ENCODE measurements around the gene KCNIP4. TPM values are rescaled to one million over a fixed set of nuclear protein-coding genes. Genes with fewer than 3 reads are reported as not detected.

The KCNIP4 gene
- total and polyA plus RNA-seq, 2 experiments from 2014 or later = 0.14 to 0.63 TPM

DNA sequence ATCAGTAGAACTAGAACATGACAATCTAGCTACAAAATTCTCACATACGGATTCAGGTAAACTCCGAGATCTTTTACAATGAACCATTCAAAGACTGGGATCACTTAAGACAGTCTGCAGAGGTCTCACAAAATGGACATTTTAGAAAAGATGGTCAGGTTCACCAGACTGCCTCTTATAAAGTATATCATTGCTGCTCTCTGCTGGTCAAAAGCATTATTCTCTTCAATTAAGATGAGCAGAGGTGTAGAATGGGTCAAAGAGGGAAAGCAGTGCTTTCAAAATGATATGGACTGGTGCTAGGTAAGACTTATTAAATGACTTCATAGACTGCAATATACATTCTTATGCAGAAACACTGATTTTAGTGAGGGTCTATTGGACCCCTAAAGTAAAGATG, 813.6 kb downstream of the KCNIP4 start:
- peak; percentile 65 for DNase-seq (ENCODE audit: low spot score)
- Mint-ChIP-seq H3K27me3 (ENCODE audit: insufficient read depth, low read depth, poor library complexity) (no peaks in the 10 kb centered on the region), H3K9me3 (no peaks in the 10 kb centered on the region), H3K4me3 (no peak overlapping the region), H3K4me1 (no peaks in the 10 kb centered on the region), H3K36me3 (ENCODE audit: low read depth) (no peaks in the 10 kb centered on the region), H3K27ac (no peak overlapping the region)
- Histone ChIP-seq H3K36me3 (ENCODE audit: insufficient read depth) (no peaks in the 10 kb centered on the region), H3F3A (replicated peaks; ENCODE audit: low read depth) (no peaks in the 10 kb centered on the region), H3K9me2 (ENCODE audit: insufficient read depth) (no peaks in the 10 kb centered on the region), H3K4me2 (no peak overlapping the region), H3K4me1 (ENCODE audit: insufficient read depth) (no peaks in the 10 kb centered on the region), H3K79me2 (replicated peaks; ENCODE audit: insufficient read depth) (no peaks in the 10 kb centered on the region), H3K4me3 (no peak overlapping the region), H2AFZ (no peak overlapping the region), H3K27me3 (ENCODE audit: insufficient read depth) (no peaks in the 10 kb centered on the region), H4K20me1 (replicated peaks; ENCODE audit: insufficient read depth) (no peaks in the 10 kb centered on the region), H3K27ac (ENCODE audit: low read depth) (no peak overlapping the region)
- ATAC-seq = peak; percentile 65
- TF ChIP-seq NANOG (IDR thresholded peaks at IDR 0.05; ENCODE audit: borderline replicate concordance) (no peak), EZH2phosphoT487 (IDR thresholded peaks at IDR 0.05; ENCODE audit: unreplicated experiment) (no peak), STAT1 (IDR thresholded peaks at IDR 0.05; ENCODE audit: unreplicated experiment) (no peak)
- TF ChIP-seq, protein P1, sequence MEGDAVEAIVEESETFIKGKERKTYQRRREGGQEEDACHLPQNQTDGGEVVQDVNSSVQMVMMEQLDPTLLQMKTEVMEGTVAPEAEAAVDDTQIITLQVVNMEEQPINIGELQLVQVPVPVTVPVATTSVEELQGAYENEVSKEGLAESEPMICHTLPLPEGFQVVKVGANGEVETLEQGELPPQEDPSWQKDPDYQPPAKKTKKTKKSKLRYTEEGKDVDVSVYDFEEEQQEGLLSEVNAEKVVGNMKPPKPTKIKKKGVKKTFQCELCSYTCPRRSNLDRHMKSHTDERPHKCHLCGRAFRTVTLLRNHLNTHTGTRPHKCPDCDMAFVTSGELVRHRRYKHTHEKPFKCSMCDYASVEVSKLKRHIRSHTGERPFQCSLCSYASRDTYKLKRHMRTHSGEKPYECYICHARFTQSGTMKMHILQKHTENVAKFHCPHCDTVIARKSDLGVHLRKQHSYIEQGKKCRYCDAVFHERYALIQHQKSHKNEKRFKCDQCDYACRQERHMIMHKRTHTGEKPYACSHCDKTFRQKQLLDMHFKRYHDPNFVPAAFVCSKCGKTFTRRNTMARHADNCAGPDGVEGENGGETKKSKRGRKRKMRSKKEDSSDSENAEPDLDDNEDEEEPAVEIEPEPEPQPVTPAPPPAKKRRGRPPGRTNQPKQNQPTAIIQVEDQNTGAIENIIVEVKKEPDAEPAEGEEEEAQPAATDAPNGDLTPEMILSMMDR (conservative IDR thresholded peaks at IDR 0.05; ENCODE audit: low read depth in 2 of 2) = peak; percentile 49 to 62
- TF ChIP-seq, protein P2, sequence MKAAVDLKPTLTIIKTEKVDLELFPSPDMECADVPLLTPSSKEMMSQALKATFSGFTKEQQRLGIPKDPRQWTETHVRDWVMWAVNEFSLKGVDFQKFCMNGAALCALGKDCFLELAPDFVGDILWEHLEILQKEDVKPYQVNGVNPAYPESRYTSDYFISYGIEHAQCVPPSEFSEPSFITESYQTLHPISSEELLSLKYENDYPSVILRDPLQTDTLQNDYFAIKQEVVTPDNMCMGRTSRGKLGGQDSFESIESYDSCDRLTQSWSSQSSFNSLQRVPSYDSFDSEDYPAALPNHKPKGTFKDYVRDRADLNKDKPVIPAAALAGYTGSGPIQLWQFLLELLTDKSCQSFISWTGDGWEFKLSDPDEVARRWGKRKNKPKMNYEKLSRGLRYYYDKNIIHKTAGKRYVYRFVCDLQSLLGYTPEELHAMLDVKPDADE (IDR thresholded peaks at IDR 0.05) = no peak

DNA sequence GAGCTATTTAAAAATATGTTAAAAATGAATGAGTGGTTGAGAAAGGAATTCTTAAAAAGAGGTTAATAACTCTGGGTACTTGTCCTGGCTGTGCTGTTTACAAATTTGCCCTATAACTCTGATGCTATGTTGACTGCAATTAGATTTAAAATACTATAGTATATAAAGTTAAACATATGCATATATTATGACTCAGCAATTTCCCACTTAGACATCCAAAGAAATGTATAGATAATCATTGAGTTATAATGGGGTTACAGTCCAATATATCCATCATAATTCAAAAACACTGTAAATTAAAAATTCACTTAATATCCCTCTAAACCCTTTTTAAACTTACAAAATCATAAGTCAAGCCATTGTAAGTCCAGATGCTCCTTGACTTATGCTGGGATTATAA, 818.0 kb downstream of the KCNIP4 start:
- H3K36me3 Mint-ChIP-seq (ENCODE audit: low read depth) = no peaks in the 10 kb centered on the region
- no peak overlapping the region for H3K4me3 Mint-ChIP-seq
- H3K9me2 ChIP-seq (ENCODE audit: insufficient read depth) = no peaks in the 10 kb centered on the region
- H4K20me1 ChIP-seq (replicated peaks; ENCODE audit: insufficient read depth) = no peaks in the 10 kb centered on the region
- no peaks in the 10 kb centered on the region for H3K9me3 Mint-ChIP-seq
- H3K4me1 Mint-ChIP-seq = no peaks in the 10 kb centered on the region
- H3K4me3 ChIP-seq = no peak overlapping the region
- H2AFZ ChIP-seq = no peak overlapping the region
- ATAC-seq (no peak), DNase-seq (ENCODE audit: low spot score) (no peak)
- H3F3A ChIP-seq (replicated peaks; ENCODE audit: low read depth) = no peaks in the 10 kb centered on the region
- no peaks in the 10 kb centered on the region for H3K36me3 ChIP-seq (ENCODE audit: insufficient read depth)
- no peaks in the 10 kb centered on the region for H3K27me3 ChIP-seq (ENCODE audit: insufficient read depth)
- H3K27ac ChIP-seq (ENCODE audit: low read depth) = no peak overlapping the region
- H3K79me2 ChIP-seq (replicated peaks; ENCODE audit: insufficient read depth) = no peaks in the 10 kb centered on the region
- no peaks in the 10 kb centered on the region for H3K27me3 Mint-ChIP-seq (ENCODE audit: insufficient read depth, low read depth, poor library complexity)
- H3K4me2 ChIP-seq = no peak overlapping the region
- H3K27ac Mint-ChIP-seq = no peak overlapping the region
- H3K4me1 ChIP-seq (ENCODE audit: insufficient read depth) = no peaks in the 10 kb centered on the region
- no peak for TF ChIP-seq JUNB (IDR thresholded peaks at IDR 0.05; ENCODE audit: unreplicated experiment)
- no peak for TF ChIP-seq EZH2phosphoT487 (IDR thresholded peaks at IDR 0.05; ENCODE audit: unreplicated experiment)
- no peak for TF ChIP-seq CREB1 (CRISPR knock-in tag; IDR thresholded peaks at IDR 0.05; ENCODE audit: low read depth)
- no peak for TF ChIP-seq ZNF331 (CRISPR knock-in tag; IDR thresholded peaks at IDR 0.05; ENCODE audit: low read depth)
- TF ChIP-seq, protein P3, sequence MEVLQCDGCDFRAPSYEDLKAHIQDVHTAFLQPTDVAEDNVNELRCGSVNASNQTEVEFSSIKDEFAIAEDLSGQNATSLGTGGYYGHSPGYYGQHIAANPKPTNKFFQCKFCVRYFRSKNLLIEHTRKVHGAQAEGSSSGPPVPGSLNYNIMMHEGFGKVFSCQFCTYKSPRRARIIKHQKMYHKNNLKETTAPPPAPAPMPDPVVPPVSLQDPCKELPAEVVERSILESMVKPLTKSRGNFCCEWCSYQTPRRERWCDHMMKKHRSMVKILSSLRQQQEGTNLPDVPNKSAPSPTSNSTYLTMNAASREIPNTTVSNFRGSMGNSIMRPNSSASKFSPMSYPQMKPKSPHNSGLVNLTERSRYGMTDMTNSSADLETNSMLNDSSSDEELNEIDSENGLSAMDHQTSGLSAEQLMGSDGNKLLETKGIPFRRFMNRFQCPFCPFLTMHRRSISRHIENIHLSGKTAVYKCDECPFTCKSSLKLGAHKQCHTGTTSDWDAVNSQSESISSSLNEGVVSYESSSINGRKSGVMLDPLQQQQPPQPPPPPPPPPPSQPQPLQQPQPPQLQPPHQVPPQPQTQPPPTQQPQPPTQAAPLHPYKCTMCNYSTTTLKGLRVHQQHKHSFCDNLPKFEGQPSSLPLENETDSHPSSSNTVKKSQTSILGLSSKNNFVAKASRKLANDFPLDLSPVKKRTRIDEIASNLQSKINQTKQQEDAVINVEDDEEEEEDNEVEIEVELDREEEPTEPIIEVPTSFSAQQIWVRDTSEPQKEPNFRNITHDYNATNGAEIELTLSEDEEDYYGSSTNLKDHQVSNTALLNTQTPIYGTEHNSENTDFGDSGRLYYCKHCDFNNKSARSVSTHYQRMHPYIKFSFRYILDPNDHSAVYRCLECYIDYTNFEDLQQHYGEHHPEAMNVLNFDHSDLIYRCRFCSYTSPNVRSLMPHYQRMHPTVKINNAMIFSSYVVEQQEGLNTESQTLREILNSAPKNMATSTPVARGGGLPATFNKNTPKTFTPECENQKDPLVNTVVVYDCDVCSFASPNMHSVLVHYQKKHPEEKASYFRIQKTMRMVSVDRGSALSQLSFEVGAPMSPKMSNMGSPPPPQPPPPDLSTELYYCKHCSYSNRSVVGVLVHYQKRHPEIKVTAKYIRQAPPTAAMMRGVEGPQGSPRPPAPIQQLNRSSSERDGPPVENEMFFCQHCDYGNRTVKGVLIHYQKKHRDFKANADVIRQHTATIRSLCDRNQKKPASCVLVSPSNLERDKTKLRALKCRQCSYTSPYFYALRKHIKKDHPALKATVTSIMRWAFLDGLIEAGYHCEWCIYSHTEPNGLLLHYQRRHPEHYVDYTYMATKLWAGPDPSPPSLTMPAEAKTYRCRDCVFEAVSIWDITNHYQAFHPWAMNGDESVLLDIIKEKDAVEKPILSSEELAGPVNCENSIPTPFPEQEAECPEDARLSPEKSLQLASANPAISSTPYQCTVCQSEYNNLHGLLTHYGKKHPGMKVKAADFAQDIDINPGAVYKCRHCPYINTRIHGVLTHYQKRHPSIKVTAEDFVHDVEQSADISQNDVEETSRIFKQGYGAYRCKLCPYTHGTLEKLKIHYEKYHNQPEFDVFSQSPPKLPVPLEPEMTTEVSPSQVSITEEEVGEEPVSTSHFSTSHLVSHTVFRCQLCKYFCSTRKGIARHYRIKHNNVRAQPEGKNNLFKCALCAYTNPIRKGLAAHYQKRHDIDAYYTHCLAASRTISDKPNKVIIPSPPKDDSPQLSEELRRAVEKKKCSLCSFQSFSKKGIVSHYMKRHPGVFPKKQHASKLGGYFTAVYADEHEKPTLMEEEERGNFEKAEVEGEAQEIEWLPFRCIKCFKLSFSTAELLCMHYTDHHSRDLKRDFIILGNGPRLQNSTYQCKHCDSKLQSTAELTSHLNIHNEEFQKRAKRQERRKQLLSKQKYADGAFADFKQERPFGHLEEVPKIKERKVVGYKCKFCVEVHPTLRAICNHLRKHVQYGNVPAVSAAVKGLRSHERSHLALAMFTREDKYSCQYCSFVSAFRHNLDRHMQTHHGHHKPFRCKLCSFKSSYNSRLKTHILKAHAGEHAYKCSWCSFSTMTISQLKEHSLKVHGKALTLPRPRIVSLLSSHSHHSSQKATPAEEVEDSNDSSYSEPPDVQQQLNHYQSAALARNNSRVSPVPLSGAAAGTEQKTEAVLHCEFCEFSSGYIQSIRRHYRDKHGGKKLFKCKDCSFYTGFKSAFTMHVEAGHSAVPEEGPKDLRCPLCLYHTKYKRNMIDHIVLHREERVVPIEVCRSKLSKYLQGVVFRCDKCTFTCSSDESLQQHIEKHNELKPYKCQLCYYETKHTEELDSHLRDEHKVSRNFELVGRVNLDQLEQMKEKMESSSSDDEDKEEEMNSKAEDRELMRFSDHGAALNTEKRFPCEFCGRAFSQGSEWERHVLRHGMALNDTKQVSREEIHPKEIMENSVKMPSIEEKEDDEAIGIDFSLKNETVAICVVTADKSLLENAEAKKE (CRISPR knock-in tag; IDR thresholded peaks at IDR 0.05) = no peak
- TF ChIP-seq, protein P1 (conservative IDR thresholded peaks at IDR 0.05; ENCODE audit: low read depth in 2 of 2) = no peak
- TF ChIP-seq POLR2AphosphoS5 (IDR thresholded peaks at IDR 0.05; ENCODE audit: low read depth) = no peak
- no peak for TF ChIP-seq ZNF114 (CRISPR knock-in tag; IDR thresholded peaks at IDR 0.05)
